ENCODE measurements around the gene RIPK4. TPM values are rescaled to one million over a fixed set of nuclear protein-coding genes. Genes with fewer than 3 reads are reported as not detected.
"Not testable (repeated sequence)": the region's sequence is repeated elsewhere in the genome, so short reads cannot be mapped to it uniquely, and the experiment has no call there.

The RIPK4 gene
- total RNA-seq, 1 donor from 2014 or later: 1.8 TPM

DNA sequence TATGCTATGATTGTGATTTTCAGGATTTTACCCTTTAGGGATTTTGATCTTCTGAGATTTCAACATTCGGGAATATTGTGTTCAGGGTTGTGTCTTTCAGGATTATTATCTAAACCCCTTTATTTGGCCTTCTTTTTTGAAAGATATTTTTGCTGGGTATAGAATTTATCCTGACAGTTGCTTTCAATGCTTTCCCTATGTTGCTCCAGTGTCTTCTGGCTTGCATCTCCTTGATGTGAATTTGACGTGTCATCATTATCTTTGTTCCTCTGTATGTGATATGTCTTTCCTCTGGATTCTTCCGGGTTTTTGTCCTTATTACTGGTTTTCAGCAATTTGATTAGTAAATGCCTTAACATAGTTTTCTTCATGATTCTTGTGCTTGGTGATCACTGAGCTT is 25.9 kb upstream of the RIPK4 start:
- H3K4me1 Mint-ChIP-seq (ENCODE audit: low read depth, unreplicated experiment): no peaks in the 10 kb centered on the region
- H3K9me3 ChIP-seq (ENCODE audit: insufficient read depth, low read depth, low read length): peaks cover 8% of the 10 kb centered on the region
- DNase-seq (ENCODE audit: low read depth): no peak
- no peak overlapping the region for H3K27ac ChIP-seq (ENCODE audit: low read depth, low read length)
- H3K9ac ChIP-seq (ENCODE audit: low read length): no peak overlapping the region
- H3K79me2 ChIP-seq (ENCODE audit: insufficient read depth, low read length): no peaks in the 10 kb centered on the region
- H3K4me2 ChIP-seq (ENCODE audit: low read length): no peak overlapping the region
- H2AFZ ChIP-seq (ENCODE audit: low read depth, low read length): no peak overlapping the region
- peaks cover 14% of the 10 kb centered on the region for H3K9me3 Mint-ChIP-seq (ENCODE audit: unreplicated experiment)
- H3K4me3 Mint-ChIP-seq (ENCODE audit: unreplicated experiment): no peak overlapping the region
- no peaks in the 10 kb centered on the region for H4K20me1 ChIP-seq (ENCODE audit: insufficient read depth, low read length)
- H3K27me3 ChIP-seq (ENCODE audit: insufficient read depth, low read length): peaks cover 2% of the 10 kb centered on the region
- H3K27me3 Mint-ChIP-seq (ENCODE audit: low read depth, unreplicated experiment): peaks cover 9% of the 10 kb centered on the region
- no peak overlapping the region for H3K4me3 ChIP-seq (ENCODE audit: insufficient read depth, low read depth, low read length)
- H3K4me1 ChIP-seq (ENCODE audit: insufficient read depth, low read length): no peaks in the 10 kb centered on the region
- peaks cover 2% of the 10 kb centered on the region for H3K36me3 Mint-ChIP-seq (ENCODE audit: low read depth, unreplicated experiment)
- no peak for FAIRE-seq
- TF ChIP-seq EZH2 (IDR thresholded peaks at IDR 0.05; ENCODE audit: insufficient read depth, low read length): no peak
- TF ChIP-seq, protein P1, sequence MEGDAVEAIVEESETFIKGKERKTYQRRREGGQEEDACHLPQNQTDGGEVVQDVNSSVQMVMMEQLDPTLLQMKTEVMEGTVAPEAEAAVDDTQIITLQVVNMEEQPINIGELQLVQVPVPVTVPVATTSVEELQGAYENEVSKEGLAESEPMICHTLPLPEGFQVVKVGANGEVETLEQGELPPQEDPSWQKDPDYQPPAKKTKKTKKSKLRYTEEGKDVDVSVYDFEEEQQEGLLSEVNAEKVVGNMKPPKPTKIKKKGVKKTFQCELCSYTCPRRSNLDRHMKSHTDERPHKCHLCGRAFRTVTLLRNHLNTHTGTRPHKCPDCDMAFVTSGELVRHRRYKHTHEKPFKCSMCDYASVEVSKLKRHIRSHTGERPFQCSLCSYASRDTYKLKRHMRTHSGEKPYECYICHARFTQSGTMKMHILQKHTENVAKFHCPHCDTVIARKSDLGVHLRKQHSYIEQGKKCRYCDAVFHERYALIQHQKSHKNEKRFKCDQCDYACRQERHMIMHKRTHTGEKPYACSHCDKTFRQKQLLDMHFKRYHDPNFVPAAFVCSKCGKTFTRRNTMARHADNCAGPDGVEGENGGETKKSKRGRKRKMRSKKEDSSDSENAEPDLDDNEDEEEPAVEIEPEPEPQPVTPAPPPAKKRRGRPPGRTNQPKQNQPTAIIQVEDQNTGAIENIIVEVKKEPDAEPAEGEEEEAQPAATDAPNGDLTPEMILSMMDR (IDR thresholded peaks at IDR 0.05; ENCODE audit: insufficient read depth, low read depth, low read length): no peak
- H3K27ac Mint-ChIP-seq (ENCODE audit: unreplicated experiment): no peak overlapping the region
- no peaks in the 10 kb centered on the region for H3K36me3 ChIP-seq (ENCODE audit: insufficient read depth, low read length)

DNA sequence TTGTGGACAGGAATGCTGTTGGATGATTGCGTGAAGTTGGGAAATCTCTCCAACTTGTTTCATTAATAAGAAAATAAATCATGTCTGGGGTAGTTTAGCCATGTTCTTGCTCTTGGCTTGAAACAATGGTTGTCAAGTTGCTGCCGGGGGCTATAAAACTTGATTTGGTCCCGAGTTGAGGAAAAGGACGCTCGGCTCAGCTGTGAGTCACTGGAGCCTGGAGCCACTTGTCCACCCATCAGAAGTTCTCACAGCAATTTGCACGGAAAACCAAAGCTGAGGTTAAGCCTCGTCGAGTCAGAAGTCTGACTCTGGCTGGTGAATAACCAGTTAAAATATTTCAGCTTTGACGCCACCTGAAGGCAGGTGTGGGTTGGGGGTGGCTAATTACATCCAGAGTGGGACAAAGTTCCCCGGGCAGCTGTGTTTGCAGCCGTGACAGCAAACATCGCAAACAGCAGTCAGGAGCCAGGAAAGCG is 19.7 kb upstream of the RIPK4 start:
- Mint-ChIP-seq H3K9me3 (ENCODE audit: unreplicated experiment) (peaks cover 2% of the 10 kb centered on the region), H3K27ac (ENCODE audit: unreplicated experiment) (no peak overlapping the region), H3K4me3 (ENCODE audit: unreplicated experiment) (no peak overlapping the region), H3K27me3 (ENCODE audit: low read depth, unreplicated experiment) (no peaks in the 10 kb centered on the region), H3K4me1 (ENCODE audit: low read depth, unreplicated experiment) (peaks cover 11% of the 10 kb centered on the region), H3K36me3 (ENCODE audit: low read depth, unreplicated experiment) (no peaks in the 10 kb centered on the region)
- FAIRE-seq (no peak), DNase-seq (ENCODE audit: low read depth) (peak; percentile 64)
- H3K27ac ChIP-seq (ENCODE audit: low read depth, low read length): no peak overlapping the region
- H3K9ac ChIP-seq (ENCODE audit: low read length): no peak overlapping the region
- H3K9me3 ChIP-seq (ENCODE audit: insufficient read depth, low read depth, low read length): no peaks in the 10 kb centered on the region
- H3K4me1 ChIP-seq (ENCODE audit: insufficient read depth, low read length): no peaks in the 10 kb centered on the region
- H3K4me2 ChIP-seq (ENCODE audit: low read length): no peak overlapping the region
- no peaks in the 10 kb centered on the region for H4K20me1 ChIP-seq (ENCODE audit: insufficient read depth, low read length)
- H2AFZ ChIP-seq (ENCODE audit: low read depth, low read length): no peak overlapping the region
- H3K36me3 ChIP-seq (ENCODE audit: insufficient read depth, low read length): no peaks in the 10 kb centered on the region
- H3K4me3 ChIP-seq (ENCODE audit: insufficient read depth, low read depth, low read length): no peak overlapping the region
- TF ChIP-seq EZH2 (IDR thresholded peaks at IDR 0.05; ENCODE audit: insufficient read depth, low read length): no peak
- TF ChIP-seq, protein P1 (IDR thresholded peaks at IDR 0.05; ENCODE audit: insufficient read depth, low read depth, low read length): no peak
- no peaks in the 10 kb centered on the region for H3K79me2 ChIP-seq (ENCODE audit: insufficient read depth, low read length)
- peaks cover 2% of the 10 kb centered on the region for H3K27me3 ChIP-seq (ENCODE audit: insufficient read depth, low read length)

DNA sequence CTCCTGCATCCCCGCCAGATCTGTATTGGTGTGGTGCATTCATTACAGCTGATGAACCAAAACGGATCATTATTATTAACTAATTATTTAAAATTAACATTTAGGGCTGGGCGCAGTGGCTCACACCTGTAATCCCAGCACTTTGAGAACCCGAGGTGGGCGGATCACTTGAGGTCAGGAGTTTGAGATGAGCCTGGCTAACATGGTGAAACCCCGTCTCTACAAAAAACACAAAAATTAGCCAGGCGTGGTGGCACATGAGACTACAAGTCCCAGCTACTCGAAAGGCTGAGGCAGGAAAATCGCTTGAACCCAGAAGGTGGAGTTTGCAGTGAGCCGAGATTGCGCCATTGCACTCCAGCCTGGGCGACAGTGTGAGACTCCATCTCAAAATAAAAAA is 18.4 kb upstream of the RIPK4 start:
- H3K4me1 ChIP-seq (ENCODE audit: insufficient read depth, low read length); H3K4me2 ChIP-seq (ENCODE audit: low read length); FAIRE-seq; H3K36me3 Mint-ChIP-seq (ENCODE audit: low read depth, unreplicated experiment); H2AFZ ChIP-seq (ENCODE audit: low read depth, low read length); H3K36me3 ChIP-seq (ENCODE audit: insufficient read depth, low read length); H3K27ac ChIP-seq (ENCODE audit: low read depth, low read length); H3K4me3 Mint-ChIP-seq (ENCODE audit: unreplicated experiment); H3K27ac Mint-ChIP-seq (ENCODE audit: unreplicated experiment); H3K9ac ChIP-seq (ENCODE audit: low read length); DNase-seq (ENCODE audit: low read depth); H3K27me3 Mint-ChIP-seq (ENCODE audit: low read depth, unreplicated experiment); H3K79me2 ChIP-seq (ENCODE audit: insufficient read depth, low read length); H3K9me3 ChIP-seq (ENCODE audit: insufficient read depth, low read depth, low read length); H3K9me3 Mint-ChIP-seq (ENCODE audit: unreplicated experiment); H3K27me3 ChIP-seq (ENCODE audit: insufficient read depth, low read length); H3K4me3 ChIP-seq (ENCODE audit: insufficient read depth, low read depth, low read length); H4K20me1 ChIP-seq (ENCODE audit: insufficient read depth, low read length): not testable (repeated sequence)
- peaks cover 11% of the 10 kb centered on the region for H3K4me1 Mint-ChIP-seq (ENCODE audit: low read depth, unreplicated experiment)
